Thoracic aorta (tissue), 2 donors: Measurements from ENCODE around the gene CALML5. TPM values are rescaled to one million over a fixed set of nuclear protein-coding genes. Genes with fewer than 3 reads are reported as not detected.

ENCODE experiments used
- ATAC-seq: fragments of 150-250 bp; one replicate; pipeline ENCODE4 v1.8.0; 2017; ENCODE audit warnings: low read depth; ENCODE audit not compliant: insufficient number of reproducible peaks, low FRiP score
- DNase-seq: peaks from one replicate; pipeline ENCODE4 v3.0.0-alpha.2; 2020; ENCODE audit warnings: low spot score
- H3K27ac ChIP-seq, 2 donors: fragments of 200-600 bp; sonication (generic); 1 replicate in 1 of 2; 2 replicates in 1 of 2; pipeline ENCODE4 v1.5.1; 2016; ENCODE audit warnings: mild to moderate bottlenecking in 2 of 2, moderate library complexity in 2 of 2
- H3K27me3 ChIP-seq: fragments of 200-600 bp; sonication (generic); replicated peaks from 2 replicates; pipeline ENCODE4 v1.6.0; 2016; ENCODE audit warnings: mild to moderate bottlenecking; ENCODE audit not compliant: insufficient read depth
- H3K36me3 ChIP-seq: fragments of 200-600 bp; sonication (generic); one replicate; pipeline ENCODE4 v1.5.1; 2016
- H3K4me1 ChIP-seq, 2 donors: fragments of 200-600 bp; sonication (generic); 1 replicate in 1 of 2; 2 replicates in 1 of 2; pipeline versions ENCODE4 v1.5.1 to v1.6.0; 2016; ENCODE audit warnings: low read depth in 2 of 2, mild to moderate bottlenecking in 1 of 2; ENCODE audit not compliant: control insufficient read depth in 1 of 2
- H3K4me3 ChIP-seq: fragments of 200-600 bp; sonication (generic); 2 replicates; pipeline ENCODE4 v1.5.1; 2016; ENCODE audit warnings: mild to moderate bottlenecking
- H3K9me3 ChIP-seq: fragments of 200-600 bp; sonication (generic); 2 replicates; pipeline ENCODE4 v1.5.1; 2016
- CTCF ChIP-seq: fragments of 200-600 bp; sonication (generic); IDR thresholded peaks from one replicate; pipeline ENCODE4 v1.5.1; 2019; ENCODE audit warnings: antibody characterized with exemption
- total RNA-seq, 2 donors: library from RNA; depleted of rRNA; stranded (reverse); fragments of >200 nt; gene quantifications; one replicate each; pipeline versions ENCODE4 v1.1.0 to v1.2.3, GENCODE V29; 2016

CALML5 gene
- total RNA-seq, 2 donors from 2014 or later, result 3.7 TPM; not detected in 1

GRCh38 chr10:5526691-5527331 is 27.4 kb upstream of the CALML5 start:
- no peaks in the 10 kb centered on the region for H3K9me3 ChIP-seq
- DNase-seq, result no peak
- H3K27ac ChIP-seq, result no peak overlapping the region
- H3K36me3 ChIP-seq, result no peaks in the 10 kb centered on the region
- no peak for ATAC-seq
- no peaks in the 10 kb centered on the region for H3K27me3 ChIP-seq
- no peak overlapping the region for H3K4me3 ChIP-seq
- no peak for TF ChIP-seq CTCF
- H3K4me1 ChIP-seq, result peaks cover 10 to 33% of the 10 kb centered on the region in 2 donors

GRCh38 chr10:5525561-5526341 is 26.4 kb upstream of the CALML5 start:
- ATAC-seq (no peak), DNase-seq (no peak)
- Histone ChIP-seq H3K9me3 (no peaks in the 10 kb centered on the region), H3K4me3 (no peak overlapping the region), H3K27ac (no peak overlapping the region), H3K36me3 (no peaks in the 10 kb centered on the region), H3K4me1 (peaks cover 10 to 22% of the 10 kb centered on the region in 2 donors), H3K27me3 (no peaks in the 10 kb centered on the region)
- no peak for TF ChIP-seq CTCF

- H3K36me3 ChIP-seq, result no peaks in the 10 kb centered on the region
- no peaks in the 10 kb centered on the region for H3K9me3 ChIP-seq
- H3K27me3 ChIP-seq, result no peaks in the 10 kb centered on the region
- TF ChIP-seq CTCF, result no peak
- no peak for ATAC-seq
- peaks cover 10 to 14% of the 10 kb centered on the region in 2 donors for H3K4me1 ChIP-seq
- no peak within 1 kb of the TSS for H3K4me3 ChIP-seq
- no peak within 1 kb of the TSS for H3K27ac ChIP-seq
- DNase-seq, result no peak
These were observed 25.5 kb upstream of the CALML5 start, which contains the start of gene CALML3 for GRCh38 chr10:5524641-5525560. Gene CALML3 (plus strand): TSS chr10:5524961. CDS start chr10:5525086, 125 bp downstream.

GRCh38 chr10:5523796-5524574 is 24.6 kb upstream of the CALML5 start:
- no peaks in the 10 kb centered on the region for H3K27me3 ChIP-seq
- no peak for ATAC-seq
- no peaks in the 10 kb centered on the region for H3K9me3 ChIP-seq
- no peaks in the 10 kb centered on the region for H3K36me3 ChIP-seq
- H3K4me3 ChIP-seq, result no peak overlapping the region
- no peak for TF ChIP-seq CTCF
- no peak overlapping the region for H3K27ac ChIP-seq
- H3K4me1 ChIP-seq, result peaks cover under 1 to 5% of the 10 kb centered on the region in 2 donors
- no peak for DNase-seq
